ENCODE results near the gene NPS. TPM values are rescaled to one million over a fixed set of nuclear protein-coding genes. Genes with fewer than 3 reads are reported as not detected.

Gene NPS
- polyA plus RNA-seq, 2 of the 4 experiments (the other 2 are of a cell fraction): not detected

- ATAC-seq: peak; percentile 43 to 57; a peak in 4 of 6 replicates
- FAIRE-seq: no peak
- Histone ChIP-seq H3K27ac (no peak overlapping the region), H3K4me3 (no peak overlapping the region), H3K4me1 (peaks cover 3% of the 10 kb centered on the region; the same call in 1 of the 3 replicates), H3K4me2 (no peak overlapping the region), H3K9me3 (no peaks in the 10 kb centered on the region)
- CTCF ChIA-PET: no interaction called here
- TF ChIP-seq EP300 (IDR thresholded peaks at IDR 0.05): no peak
- no peak for TF ChIP-seq FOSL2 (IDR thresholded peaks at IDR 0.05)
- peak; percentile 41; the same call in 1 of the 2 replicates for TF ChIP-seq FOSL2 (CRISPR knock-in tag; IDR thresholded peaks at IDR 0.05)
- 15% methylated on average over 7 of the region's 7 CpGs for WGBS (ENCODE audit: missing lambda C conversion rate)
- POLR2A ChIA-PET: no interaction called here
- peak in 1 of 2 experiments; percentile 19 for DNase-seq (ENCODE audit: low read depth in 1 of 2, low spot score in 1 of 2)
Measured at GRCh38 chr10:127524908-127525665, 24.0 kb upstream of the NPS start.

DNA sequence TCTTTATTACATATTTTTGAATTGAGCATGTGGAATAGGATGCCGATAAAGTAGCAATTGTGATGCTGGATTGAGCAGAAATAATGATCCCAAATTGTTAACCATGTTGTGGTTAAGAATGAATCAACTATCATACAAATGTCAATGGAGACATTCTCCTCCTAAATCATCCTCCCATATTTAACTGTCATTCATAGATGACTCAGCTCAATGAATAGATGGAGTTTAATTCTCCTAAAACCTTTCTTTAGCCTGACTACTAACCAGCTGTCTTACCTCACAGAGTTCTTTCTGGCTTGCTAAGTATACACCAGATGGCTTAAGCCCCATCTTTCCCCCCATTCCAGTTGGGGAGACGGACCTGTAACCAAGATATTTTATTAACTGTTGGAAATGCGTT is 23.4 kb upstream of the NPS start:
- POLR2A ChIA-PET: no interaction called here
- Histone ChIP-seq H3K4me3 (no peak overlapping the region), H3K9me3 (no peaks in the 10 kb centered on the region), H3K4me1 (peaks cover 3% of the 10 kb centered on the region; the same call in 1 of the 3 replicates), H3K4me2 (no peak overlapping the region), H3K27ac (no peak overlapping the region)
- CTCF ChIA-PET: no interaction called here
- DNase-seq (ENCODE audit: low read depth in 1 of 2, low spot score in 1 of 2) (no peak), FAIRE-seq (no peak), ATAC-seq (no peak)
- WGBS (ENCODE audit: missing lambda C conversion rate): 30% methylated on average over 3 of the region's 3 CpGs
- TF ChIP-seq KDM1A (IDR thresholded peaks at IDR 0.05; ENCODE audit: low read depth) (no peak), RARB (CRISPR knock-in tag; IDR thresholded peaks at IDR 0.05) (no peak), HOXA7 (CRISPR knock-in tag; IDR thresholded peaks at IDR 0.05) (no peak), HES2 (IDR thresholded peaks at IDR 0.05) (no peak), CHD4 (IDR thresholded peaks at IDR 0.05; ENCODE audit: borderline replicate concordance) (no peak), JUN (IDR thresholded peaks at IDR 0.05) (no peak), POLR2AphosphoS2 (conservative IDR thresholded peaks at IDR 0.05; ENCODE audit: low read length) (no peak), REST (IDR thresholded peaks at IDR 0.05) (no peak), MAZ (IDR thresholded peaks at IDR 0.05; ENCODE audit: borderline replicate concordance, low read depth, low read length) (no peak), JUNB (IDR thresholded peaks at IDR 0.05) (no peak), CBX8 (IDR thresholded peaks at IDR 0.05) (no peak)
- TF ChIP-seq, protein P1, sequence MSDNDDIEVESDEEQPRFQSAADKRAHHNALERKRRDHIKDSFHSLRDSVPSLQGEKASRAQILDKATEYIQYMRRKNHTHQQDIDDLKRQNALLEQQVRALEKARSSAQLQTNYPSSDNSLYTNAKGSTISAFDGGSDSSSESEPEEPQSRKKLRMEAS (IDR thresholded peaks at IDR 0.05): no peak

DNA sequence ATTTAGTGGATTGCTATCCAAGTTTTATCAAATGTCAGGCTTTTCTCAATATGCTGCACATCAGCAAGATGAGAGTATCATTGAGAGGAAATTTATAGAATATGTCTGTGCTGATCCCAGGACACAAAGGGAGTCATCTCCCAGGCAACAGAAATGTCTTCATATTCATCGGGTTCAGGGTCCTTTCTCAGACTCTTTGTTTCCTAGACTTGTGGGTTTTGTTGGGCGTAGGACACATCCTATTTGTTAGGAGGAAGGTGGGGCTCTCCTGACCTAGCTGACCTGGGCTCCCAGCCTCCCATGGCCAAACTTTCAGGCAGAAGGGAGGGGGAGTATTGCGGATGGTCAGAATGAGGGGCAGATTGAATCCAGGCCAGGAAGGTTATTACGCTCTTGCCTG is 22.9 kb upstream of the NPS start:
- ChIA-PET POLR2A (no interaction called here), CTCF (no interaction called here)
- TF ChIP-seq FOSL2 (IDR thresholded peaks at IDR 0.05) (no peak), FOSL2 (CRISPR knock-in tag; IDR thresholded peaks at IDR 0.05) (no peak), SMC3 (IDR thresholded peaks at IDR 0.05) (no peak)
- DNase-seq (ENCODE audit: low read depth in 1 of 2, low spot score in 1 of 2): no peak
- peaks cover 3% of the 10 kb centered on the region; the same call in 1 of the 3 replicates for H3K4me1 ChIP-seq
- no peak overlapping the region for H3K27ac ChIP-seq
- no peak overlapping the region for H3K4me2 ChIP-seq
- H3K4me3 ChIP-seq: no peak overlapping the region
- no peak for FAIRE-seq
- ATAC-seq: no peak
- WGBS (ENCODE audit: missing lambda C conversion rate): 64% methylated on average over 4 of the region's 4 CpGs
- H3K9me3 ChIP-seq: no peaks in the 10 kb centered on the region

GRCh38 chr10:127527320-127527719 is 21.8 kb upstream of the NPS start:
- Histone ChIP-seq H3K9me3 (no peaks in the 10 kb centered on the region), H3K4me3 (no peak overlapping the region), H3K27ac (no peak overlapping the region), H3K4me1 (peaks cover 3% of the 10 kb centered on the region; the same call in 1 of the 3 replicates), H3K4me2 (no peak overlapping the region)
- ChIA-PET POLR2A (no interaction called here), CTCF (no interaction called here)
- DNase-seq (ENCODE audit: low read depth in 1 of 2, low spot score in 1 of 2): no peak
- ATAC-seq: no peak
- WGBS (ENCODE audit: missing lambda C conversion rate): 18% methylated on average over 4 of the region's 4 CpGs
- TF ChIP-seq BHLHE40 (IDR thresholded peaks at IDR 0.05; ENCODE audit: low read depth, low read length): no peak
- TF ChIP-seq NFE2L2 (conservative IDR thresholded peaks at IDR 0.05; ENCODE audit: low read length): no peak
- no peak for TF ChIP-seq HES2 (IDR thresholded peaks at IDR 0.05)
- TF ChIP-seq CHD2 (IDR thresholded peaks at IDR 0.05; ENCODE audit: low read length, partially characterized antibody): no peak
- TF ChIP-seq HOXA7 (CRISPR knock-in tag; IDR thresholded peaks at IDR 0.05): no peak
- no peak for TF ChIP-seq ZC3H11A (IDR thresholded peaks at IDR 0.05)
- TF ChIP-seq FOSL2 (IDR thresholded peaks at IDR 0.05): no peak
- no peak for TF ChIP-seq FOSL2 (CRISPR knock-in tag; IDR thresholded peaks at IDR 0.05)
- TF ChIP-seq CEBPB (IDR thresholded peaks at IDR 0.05): no peak
- no peak for TF ChIP-seq POLR2A (IDR thresholded peaks at IDR 0.05; ENCODE audit: low read length)
- TF ChIP-seq JUNB (IDR thresholded peaks at IDR 0.05): no peak
- no peak for TF ChIP-seq POLR2AphosphoS2 (conservative IDR thresholded peaks at IDR 0.05; ENCODE audit: low read length)
- no peak for TF ChIP-seq KDM1A (IDR thresholded peaks at IDR 0.05; ENCODE audit: low read depth)
- TF ChIP-seq, protein P1 (IDR thresholded peaks at IDR 0.05): no peak
- TF ChIP-seq, protein P2, sequence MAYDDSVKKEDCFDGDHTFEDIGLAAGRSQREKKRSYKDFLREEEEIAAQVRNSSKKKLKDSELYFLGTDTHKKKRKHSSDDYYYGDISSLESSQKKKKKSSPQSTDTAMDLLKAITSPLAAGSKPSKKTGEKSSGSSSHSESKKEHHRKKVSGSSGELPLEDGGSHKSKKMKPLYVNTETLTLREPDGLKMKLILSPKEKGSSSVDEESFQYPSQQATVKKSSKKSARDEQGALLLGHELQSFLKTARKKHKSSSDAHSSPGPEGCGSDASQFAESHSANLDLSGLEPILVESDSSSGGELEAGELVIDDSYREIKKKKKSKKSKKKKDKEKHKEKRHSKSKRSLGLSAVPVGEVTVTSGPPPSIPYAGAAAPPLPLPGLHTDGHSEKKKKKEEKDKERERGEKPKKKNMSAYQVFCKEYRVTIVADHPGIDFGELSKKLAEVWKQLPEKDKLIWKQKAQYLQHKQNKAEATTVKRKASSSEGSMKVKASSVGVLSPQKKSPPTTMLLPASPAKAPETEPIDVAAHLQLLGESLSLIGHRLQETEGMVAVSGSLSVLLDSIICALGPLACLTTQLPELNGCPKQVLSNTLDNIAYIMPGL (CRISPR knock-in tag; IDR thresholded peaks at IDR 0.05; ENCODE audit: borderline replicate concordance): no peak
- no peak for FAIRE-seq

Data from A549 (cell line).